Tongue (tissue), 2 donors: Measurements from ENCODE around the gene GNAL. TPM values are rescaled to one million over a fixed set of nuclear protein-coding genes. Genes with fewer than 3 reads are reported as not detected.
"Not testable (repeated sequence)": the region's sequence is repeated elsewhere in the genome, so short reads cannot be mapped to it uniquely, and the experiment has no call there.

Experiments
- DNase-seq: peaks from one replicate; pipeline ENCODE4 v3.0.0-alpha.2; 2015
- total RNA-seq: library from RNA; depleted of rRNA; stranded (reverse); fragments of >200 nt; gene quantifications from one replicate; pipeline ENCODE4 v1.2.3, GENCODE V29; 2014

GNAL gene
- total RNA-seq, 1 donor from 2014 or later: 3.9 TPM

- peak; percentile 99 for DNase-seq
Observed at GRCh38 chr18:11851146-11851805, 162.2 kb downstream of the GNAL start, which contains the start of gene CHMP1B. Gene CHMP1B (plus strand): TSS chr18:11851413. CDS start chr18:11851512, 99 bp downstream.

GRCh38 chr18:11851806-11852337 is 162.8 kb downstream of the GNAL start:
- peak; percentile 41 for DNase-seq

- not testable (repeated sequence) for DNase-seq
Observed at GRCh38 chr18:11854554-11854953, 165.5 kb downstream of the GNAL start.

- peak; percentile 47 for DNase-seq
Observed at GRCh38 chr18:11857177-11857887, 168.3 kb downstream of the GNAL start.

- no peak for DNase-seq
Observed at GRCh38 chr18:11859282-11859830, 170.3 kb downstream of the GNAL start.

GRCh38 chr18:11859903-11860407 is 170.9 kb downstream of the GNAL start:
- no peak for DNase-seq

GRCh38 chr18:11860594-11861450 is 171.8 kb downstream of the GNAL start:
- no peak for DNase-seq

GRCh38 chr18:11861583-11862288 is 172.7 kb downstream of the GNAL start:
- no peak for DNase-seq

- no peak for DNase-seq
Observed at GRCh38 chr18:11862468-11863137, 173.5 kb downstream of the GNAL start.

GRCh38 chr18:11864471-11864870 is 175.4 kb downstream of the GNAL start:
- DNase-seq: no peak

- no peak for DNase-seq
Observed at GRCh38 chr18:11865071-11865470, 176.0 kb downstream of the GNAL start.

- DNase-seq: no peak
Observed at GRCh38 chr18:11866329-11866728, 177.3 kb downstream of the GNAL start.

- no peak for DNase-seq
Observed at GRCh38 chr18:11866764-11867163, 177.7 kb downstream of the GNAL start.

- DNase-seq: no peak
Observed at GRCh38 chr18:11868230-11868629, 179.2 kb downstream of the GNAL start.

- DNase-seq: no peak
Observed at GRCh38 chr18:11871501-11871900, 182.4 kb downstream of the GNAL start.

GRCh38 chr18:11872479-11873136 is 183.5 kb downstream of the GNAL start:
- DNase-seq: peak; percentile 53

GRCh38 chr18:11873670-11874340 is 184.7 kb downstream of the GNAL start:
- DNase-seq: no peak

GRCh38 chr18:11874676-11875075 is 185.6 kb downstream of the GNAL start:
- no peak for DNase-seq

GRCh38 chr18:11877497-11878135 is 188.6 kb downstream of the GNAL start:
- no peak for DNase-seq
